GM20000 (cell line): Measurements from ENCODE around the gene COL4A4.

Experiments
- DNase-seq: peaks from one replicate; pipeline ENCODE4 v3.0.0; 2012; ENCODE audit warnings: low spot score
- CTCF ChIP-seq: IDR thresholded peaks from 2 replicates; pipeline ENCODE4 v1.5.1; 2012; ENCODE audit warnings: mild to moderate bottlenecking, control low read depth; ENCODE audit errors: extremely low read depth, missing control alignments

The COL4A4 gene

GRCh38 chr2:227033471-227034148 is 130.4 kb downstream of the COL4A4 start:
- TF ChIP-seq CTCF, result peak; percentile 67
- DNase-seq, result peak; percentile 60

- TF ChIP-seq CTCF, result no peak
Observed at GRCh38 chr2:227031379-227031778, 132.6 kb downstream of the COL4A4 start.

GRCh38 chr2:227030789-227031188 is 133.2 kb downstream of the COL4A4 start:
- DNase-seq, result no peak
- no peak for TF ChIP-seq CTCF

More at GRCh38 chr2:227031379-227031778, 132.6 kb downstream of the COL4A4 start:
- DNase-seq, result no peak

- TF ChIP-seq CTCF, result no peak
- DNase-seq, result no peak
Observed at GRCh38 chr2:227029426-227030105, 134.4 kb downstream of the COL4A4 start.

GRCh38 chr2:227025510-227025909 is 138.5 kb downstream of the COL4A4 start:
- no peak for DNase-seq
- TF ChIP-seq CTCF, result no peak

- DNase-seq, result no peak
- TF ChIP-seq CTCF, result no peak
Observed at GRCh38 chr2:227022608-227023007, 141.4 kb downstream of the COL4A4 start.

GRCh38 chr2:227020416-227020815 is 143.6 kb downstream of the COL4A4 start:
- DNase-seq, result no peak
- no peak for TF ChIP-seq CTCF
